ENCODE results near the gene KDM4B. TPM values are rescaled to one million over a fixed set of nuclear protein-coding genes. Genes with fewer than 3 reads are reported as not detected.

KDM4B gene
- total RNA-seq, 1 experiment from 2014 or later: 43.7 TPM

GRCh38 chr19:5052945-5053485 lies 84.1 kb downstream of the KDM4B start:
- no CpG with 5 or more reads among the region's 16 CpGs for whole genome bisulfite sequencing (ENCODE audit: extremely low coverage, insufficient read length, low lambda C conversion rate)
- H3T11ph ChIP-seq (ENCODE audit: low read length): no peak overlapping the region
- no peak overlapping the region for H3K56ac ChIP-seq (ENCODE audit: insufficient read length, low read depth, low read length)
- H2BK5ac ChIP-seq (ENCODE audit: insufficient read length, low read length): no peak overlapping the region
- H3K79me2 ChIP-seq (ENCODE audit: insufficient read depth, low read length): no peaks in the 10 kb centered on the region
- Mint-ChIP-seq H3K27me3 (ENCODE audit: low read depth) (no peaks in the 10 kb centered on the region), H3K9me3 (no peaks in the 10 kb centered on the region; a peak in 1 of 5 replicates), H3K4me3 (no peak overlapping the region), H3K36me3 (ENCODE audit: insufficient read depth in 1 of 3, low read depth in 3 of 3) (peaks cover 0 to 20% (median 12%) of the 10 kb centered on the region in 3 experiments; a peak in 6 of 7 replicates), H3K27ac (peak overlapping the region in 2 of 3 experiments; percentile 17 to 90; a peak in 2 of 7 replicates), H3K4me1 (peaks cover 0 to 11% of the 10 kb centered on the region in 2 experiments; a peak in 2 of 4 replicates)
- no peaks in the 10 kb centered on the region for H3K79me1 ChIP-seq (ENCODE audit: insufficient read depth, low read depth, low read length, poor library complexity, severe bottlenecking)
- no peak overlapping the region for H3K9ac ChIP-seq (ENCODE audit: extremely low read depth, insufficient read length, low read length)
- H3K23me2 ChIP-seq (ENCODE audit: insufficient read length, low read depth, low read length, poor library complexity, severe bottlenecking): no peaks in the 10 kb centered on the region
- H3K27ac ChIP-seq (ENCODE audit: insufficient read length, low read depth, low read length): no peak overlapping the region
- peaks cover 1% of the 10 kb centered on the region for H4K20me1 ChIP-seq (ENCODE audit: control insufficient read depth, insufficient read depth, insufficient read length)
- no peaks in the 10 kb centered on the region for H3K9me3 ChIP-seq (ENCODE audit: control insufficient read depth, low read depth, low read length)
- H2BK12ac ChIP-seq (ENCODE audit: insufficient read length, low read depth, low read length): no peak overlapping the region
- H2BK15ac ChIP-seq (ENCODE audit: low read depth, low read length): no peak overlapping the region
- no peak overlapping the region for H2AK5ac ChIP-seq (ENCODE audit: insufficient read length, low read length)
- no peak overlapping the region for H3K14ac ChIP-seq (ENCODE audit: insufficient read depth, low read length)
- H3K18ac ChIP-seq (ENCODE audit: insufficient read length, low read depth, low read length): no peak overlapping the region
- no peak overlapping the region for H2BK120ac ChIP-seq (ENCODE audit: low read depth, low read length, poor library complexity, severe bottlenecking)
- H2BK20ac ChIP-seq (ENCODE audit: low read depth, low read length, poor library complexity, severe bottlenecking): no peak overlapping the region
- no peaks in the 10 kb centered on the region for H3K4me1 ChIP-seq (ENCODE audit: insufficient read depth, low read length)
- no peaks in the 10 kb centered on the region for H3K27me3 ChIP-seq (ENCODE audit: insufficient read depth, low read length)
- H4K5ac ChIP-seq (ENCODE audit: insufficient read length, low read depth, low read length): no peak overlapping the region
- H3K4ac ChIP-seq (ENCODE audit: low read depth, low read length): no peak overlapping the region
- H3K4me2 ChIP-seq (ENCODE audit: insufficient read depth, insufficient read length, low read length): no peak overlapping the region
- H2AFZ ChIP-seq (ENCODE audit: low read length): no peak overlapping the region
- TF ChIP-seq CTCF (conservative IDR thresholded peaks at IDR 0.05): no peak
- no peak overlapping the region for H4K8ac ChIP-seq (replicated peaks; ENCODE audit: insufficient read length, low read depth, low read length)
- no peak overlapping the region for H4K91ac ChIP-seq (ENCODE audit: insufficient read length, low read depth, low read length)
- no peak for DNase-seq
- H3K23ac ChIP-seq (ENCODE audit: insufficient read length, low read depth, low read length): no peak overlapping the region
